H1 (cell line): ENCODE measurements around the gene CEP44. TPM values are rescaled to one million over a fixed set of nuclear protein-coding genes. Genes with fewer than 3 reads are reported as not detected.

Experiments used
- CTCF ChIA-PET: fragments of 300-600 bp; sonication (Branson Sonifier 250); formaldehyde crosslinking; loops from one replicate; lab custom pipeline; 2021; ENCODE audit not compliant: partially characterized antibody; lab: Charles Lee
- POLR2A ChIA-PET: fragments of 300-600 bp; sonication (Branson Sonifier 250); formaldehyde crosslinking; loops from one replicate; lab custom pipeline; 2021; ENCODE audit warnings: inconsistent platforms; ENCODE audit not compliant: partially characterized antibody; lab: Charles Lee
- DNase-seq, 2 experiments: peaks; one replicate each; pipeline versions ENCODE4 v3.0.0 to v3.0.0-alpha.2; 2010 to 2022; ENCODE audit warnings: low spot score in 2 of 2, low read depth in 1 of 2, mixed read lengths in 1 of 2
- FAIRE-seq: peaks from 2 replicates; lab custom pipeline; 2011; peaks lifted over from hg19 to GRCh38; lab: Jason Lieb, UNC
- H2AFZ ChIP-seq: 2 replicates; pipeline ENCODE4 v1.8.1; 2012; ENCODE audit warnings: low read length, inconsistent platforms
- H2AK5ac ChIP-seq: 2 replicates; pipeline ENCODE4 v1.6.1; 2013; ENCODE audit warnings: low read depth, low read length
- H2BK120ac ChIP-seq: replicated peaks from 2 replicates; pipeline ENCODE3; 2013; ENCODE audit warnings: low read depth, low read length, inconsistent platforms
- H2BK12ac ChIP-seq: 2 replicates; pipeline ENCODE4 v1.6.1; 2013; ENCODE audit warnings: low read depth, low read length
- H2BK15ac ChIP-seq: 2 replicates; pipeline ENCODE4 v1.6.1; 2013; ENCODE audit warnings: low read length
- H2BK20ac ChIP-seq: 2 replicates; pipeline ENCODE4 v1.6.1; 2013; ENCODE audit warnings: low read length
- H2BK5ac ChIP-seq: 2 replicates; pipeline ENCODE4 v1.6.1; 2013; ENCODE audit warnings: low read depth, low read length
- H3K14ac ChIP-seq: 2 replicates; pipeline ENCODE4 v1.6.1; 2013; ENCODE audit warnings: inconsistent platforms; ENCODE audit not compliant: insufficient read length
- H3K18ac ChIP-seq: 2 replicates; pipeline ENCODE4 v1.6.1; 2013; ENCODE audit warnings: low read length; ENCODE audit errors: extremely low read depth
- H3K23ac ChIP-seq: 2 replicates; pipeline ENCODE4 v1.6.1; 2013; ENCODE audit warnings: inconsistent platforms; ENCODE audit not compliant: insufficient read length
- H3K23me2 ChIP-seq: 2 replicates; pipeline ENCODE4 v1.6.1; 2013; ENCODE audit warnings: low read depth, low read length
- H3K27ac ChIP-seq: 2 replicates; pipeline ENCODE4 v1.6.1; 2011; ENCODE audit warnings: low read depth, low read length, inconsistent platforms
- H3K27me3 ChIP-seq, 4 experiments: replicated peaks in 1 of 4; 1 replicate in 1 of 4; 2 replicates in 3 of 4; pipeline versions ENCODE4 v1.6.1 to v1.8.1; 2011 to 2013; ENCODE audit warnings: low read length in 3 of 4, mild to moderate bottlenecking in 3 of 4, inconsistent platforms in 2 of 4, mixed read lengths in 2 of 4, moderate library complexity in 1 of 4; ENCODE audit not compliant: control insufficient read depth in 3 of 4, insufficient read depth in 3 of 4; ENCODE audit errors: extremely low read depth in 1 of 4
- H3K36me3 ChIP-seq, 4 experiments: 2 replicates each; pipeline versions ENCODE4 v1.6.1 to v1.8.1; 2011 to 2013; ENCODE audit warnings: mild to moderate bottlenecking in 4 of 4, low read length in 3 of 4, moderate library complexity in 2 of 4, control low read depth in 1 of 4, inconsistent platforms in 1 of 4; ENCODE audit not compliant: insufficient read depth in 4 of 4, control insufficient read depth in 2 of 4
- H3K4ac ChIP-seq: replicated peaks from 2 replicates; pipeline ENCODE3; 2013; ENCODE audit warnings: low read length, low read depth, mixed read lengths, inconsistent platforms; ENCODE audit not compliant: insufficient read length
- H3K4me1 ChIP-seq, 4 experiments: replicated peaks in 1 of 4; 1 replicate in 1 of 4; 2 replicates in 3 of 4; pipeline versions ENCODE4 v1.6.1 to v1.8.1; 2011 to 2013; ENCODE audit warnings: low read length in 3 of 4, inconsistent platforms in 2 of 4, mixed read lengths in 1 of 4; ENCODE audit not compliant: insufficient read depth in 4 of 4, control insufficient read depth in 3 of 4
- H3K4me2 ChIP-seq, 2 experiments: 2 replicates each; pipeline versions ENCODE4 v1.6.1 to v1.8.1; 2011 to 2013; ENCODE audit warnings: low read depth in 2 of 2, low read length in 2 of 2, control low read depth in 1 of 2, inconsistent platforms in 1 of 2, mild to moderate bottlenecking in 1 of 2; ENCODE audit not compliant: insufficient read depth in 1 of 2
- H3K4me3 ChIP-seq, 4 experiments: fragments of 200-600, 300-600 bp in 1 of 4; sonication (generic), shearing (Covaris generic), sonication (Bioruptor Twin) in 1 of 4; 2 replicates each; pipeline versions ENCODE4 v1.5.1 to v1.8.1; 2011 to 2016; ENCODE audit warnings: low read length in 4 of 4, low read depth in 3 of 4, control low read depth in 2 of 4, inconsistent platforms in 2 of 4, mild to moderate bottlenecking in 2 of 4, mixed read lengths in 1 of 4, moderate library complexity in 1 of 4; ENCODE audit not compliant: insufficient read depth in 2 of 4; ENCODE audit errors: extremely low read depth in 1 of 4
- H3K56ac ChIP-seq: replicated peaks from 2 replicates; pipeline ENCODE3; 2013; ENCODE audit warnings: low read depth, mild to moderate bottlenecking, mixed read lengths, low read length, inconsistent platforms; ENCODE audit not compliant: insufficient read length
- H3K79me1 ChIP-seq: 2 replicates; pipeline ENCODE4 v1.6.1; 2013; ENCODE audit warnings: low read depth, low read length, control low read depth
- H3K79me2 ChIP-seq, 2 experiments: 2 replicates each; pipeline versions ENCODE4 v1.6.1 to v1.8.1; 2012 to 2013; ENCODE audit warnings: low read length in 2 of 2, mild to moderate bottlenecking in 2 of 2, inconsistent platforms in 1 of 2; ENCODE audit not compliant: insufficient read depth in 2 of 2, control insufficient read depth in 1 of 2
- H3K9ac ChIP-seq, 4 experiments: replicated peaks in 1 of 4; 1 replicate in 1 of 4; 2 replicates in 3 of 4; pipeline versions ENCODE4 v1.6.1 to v1.8.1; 2011 to 2013; ENCODE audit warnings: low read depth in 3 of 4, low read length in 3 of 4, control low read depth in 2 of 4, mild to moderate bottlenecking in 2 of 4, moderate library complexity in 2 of 4, inconsistent platforms in 1 of 4; ENCODE audit errors: extremely low read depth in 1 of 4
- H3K9me3 ChIP-seq, 2 experiments: 2 replicates each; pipeline versions ENCODE4 v1.6.1 to v1.8.1; 2012 to 2013; ENCODE audit warnings: mild to moderate bottlenecking in 2 of 2, moderate library complexity in 2 of 2, control low read depth in 1 of 2, inconsistent platforms in 1 of 2, low read depth in 1 of 2, low read length in 1 of 2, mixed read lengths in 1 of 2; ENCODE audit not compliant: insufficient read depth in 2 of 2
- H4K20me1 ChIP-seq, 2 experiments: replicated peaks in 1 of 2; 2 replicates each; pipeline versions ENCODE3 to v1.8.1; 2011 to 2013; ENCODE audit warnings: inconsistent platforms in 2 of 2, low read length in 2 of 2, mild to moderate bottlenecking in 1 of 2; ENCODE audit not compliant: insufficient read depth in 2 of 2, control insufficient read depth in 1 of 2
- H4K5ac ChIP-seq: 2 replicates; pipeline ENCODE4 v1.6.1; 2013; ENCODE audit warnings: low read length, low read depth, mixed read lengths, inconsistent platforms; ENCODE audit not compliant: insufficient read length
- H4K8ac ChIP-seq: 2 replicates; pipeline ENCODE4 v1.8.0; 2013; ENCODE audit warnings: mild to moderate bottlenecking, moderate library complexity, low read length, inconsistent platforms; ENCODE audit not compliant: insufficient read depth; ENCODE audit errors: extremely low read depth
- H4K91ac ChIP-seq: replicated peaks from 2 replicates; pipeline ENCODE3; 2013; ENCODE audit warnings: low read length, mixed read lengths, inconsistent platforms; ENCODE audit not compliant: insufficient read length
- GTF2F1 ChIP-seq: IDR thresholded peaks from 2 replicates; pipeline ENCODE4 v1.6.1; 2012; ENCODE audit warnings: low read depth, low read length, improper control_type of control experiment, borderline replicate concordance
- JUN ChIP-seq: IDR thresholded peaks from 2 replicates; pipeline ENCODE4 v1.6.1; 2011; ENCODE audit warnings: low read depth, mild to moderate bottlenecking, improper control_type of control experiment, low read length
- KDM1A ChIP-seq: fragments of 200-600, 300-600 bp; sonication (generic); IDR thresholded peaks from 2 replicates; pipeline ENCODE4 v1.7.1; 2016; ENCODE audit warnings: mild to moderate bottlenecking, low read length, borderline replicate concordance
- RBBP5 ChIP-seq: IDR thresholded peaks from 2 replicates; pipeline ENCODE4 v1.7.1; 2012; ENCODE audit warnings: low read depth, mild to moderate bottlenecking, inconsistent platforms, low read length, moderate library complexity, borderline replicate concordance
- RFX5 ChIP-seq: IDR thresholded peaks from 2 replicates; pipeline ENCODE4 v1.6.1; 2011; ENCODE audit warnings: low read depth, low read length, improper control_type of control experiment, borderline replicate concordance
- SIN3A ChIP-seq, 2 experiments: IDR thresholded peaks in 1 of 2; conservative IDR thresholded peaks in 1 of 2; 2 replicates each; pipeline ENCODE4 v1.6.1; 2011 to 2012; ENCODE audit warnings: low read length in 2 of 2, improper control_type of control experiment in 1 of 2, low read depth in 1 of 2, mild to moderate bottlenecking in 1 of 2
- SIX5 ChIP-seq: IDR thresholded peaks from 2 replicates; pipeline ENCODE4 v1.6.1; 2011; ENCODE audit warnings: mild to moderate bottlenecking, low read depth, low read length
- WGBS, 2 experiments: shearing (Covaris generic) in 1 of 2; methylation state at CpG; one replicate each; pipeline versions ENCODE4 v1.1.6 to v1.1.7; 2013 to 2015; ENCODE audit warnings: low lambda C conversion rate in 2 of 2, mixed read lengths in 2 of 2, inconsistent platforms in 1 of 2, low coverage in 1 of 2, missing lambda C conversion rate in 1 of 2; ENCODE audit not compliant: insufficient replicate concordance in 2 of 2, insufficient coverage in 1 of 2, insufficient read length in 1 of 2; ENCODE audit errors: extremely low coverage in 1 of 2, missing lambda C conversion rate in 1 of 2; 5-methylcytosine and 5-hydroxymethylcytosine counted together
- polyA plus RNA-seq, 7 experiments: library from polyadenylated mRNA; depleted of rRNA in 3 of 7; stranded (reverse) in 5 of 7; unstranded in 2 of 7; fragments of >200 nt in 5 of 7; fragments of 200-250 nt in 2 of 7; gene quantifications; 1 replicate in 5 of 7; 2 replicates in 1 of 7; 4 replicates in 1 of 7; pipeline versions ENCODE4 v1.2.1 to v1.2.3, GENCODE V29; 2011 to 2013; ENCODE audit warnings: missing spikeins in 2 of 7, mixed read lengths in 2 of 7
- total RNA-seq: library from RNA; stranded (reverse); fragmentation: NEBNext Ultra II Directional; extraction: Animal tissue kit (Norgen Biotek cat#: 25700); gene quantifications from 2 replicates; pipeline ENCODE4 v1.2.1, GENCODE V29; 2021

CEP44 gene
- total and polyA plus RNA-seq, 2 of the 8 experiments (the other 6 are each of a cell fraction or from before 2014, with no cell fraction given): 3.4 to 17.1 TPM

- DNase-seq (no peak), FAIRE-seq (no peak)
- no peak overlapping the region for H3K27ac ChIP-seq
- no peak for TF ChIP-seq SIX5
- no peak for TF ChIP-seq KDM1A
- no peak for TF ChIP-seq SIN3A (conservative IDR thresholded peaks at IDR 0.05 in 1 of 2, IDR thresholded peaks at IDR 0.05 in 1 of 2; ENCODE audit: low read depth in 1 of 2, low read length in 2 of 2)
- TF ChIP-seq JUN: no peak
- TF ChIP-seq RBBP5: no peak
- no peak for TF ChIP-seq RFX5
- no peak for TF ChIP-seq GTF2F1
Observed at GRCh38 chr4:174316954-174317353, 33.2 kb downstream of the CEP44 start.

More at GRCh38 chr4:174316954-174317353, 33.2 kb downstream of the CEP44 start:
- H3K9me3 ChIP-seq: no peaks in the 10 kb centered on the region
- H3K14ac ChIP-seq: no peak overlapping the region
- H3K4me1 ChIP-seq: no peaks in the 10 kb centered on the region
- POLR2A ChIA-PET: no interaction called here
- no peak overlapping the region for H2AK5ac ChIP-seq
- CTCF ChIA-PET: no interaction called here
- no peak overlapping the region for H3K9ac ChIP-seq
- 50% methylated on average over 2 of the region's 2 CpGs; no CpG with 5 or more reads in 1 of the 2 experiments for WGBS, 2 experiments
- no peak overlapping the region for H2BK120ac ChIP-seq
- peaks cover 0 to 13% (median 0%) of the 10 kb centered on the region in 4 experiments; a peak in 2 of 8 replicates for H3K36me3 ChIP-seq
- H3K23me2 ChIP-seq: no peaks in the 10 kb centered on the region
- no peak overlapping the region for H4K8ac ChIP-seq
- no peak overlapping the region for H3K56ac ChIP-seq
- no peak overlapping the region for H3K18ac ChIP-seq
- H2BK12ac ChIP-seq: no peak overlapping the region
- H3K23ac ChIP-seq: no peak overlapping the region
- H4K91ac ChIP-seq: no peak overlapping the region
- no peak overlapping the region for H2BK5ac ChIP-seq
- H4K20me1 ChIP-seq: no peaks in the 10 kb centered on the region
- H3K27me3 ChIP-seq: no peaks in the 10 kb centered on the region
- H3K4me3 ChIP-seq: no peak overlapping the region
- H3K79me1 ChIP-seq: no peaks in the 10 kb centered on the region
- no peak overlapping the region for H2BK20ac ChIP-seq
- no peak overlapping the region for H3K4me2 ChIP-seq
- no peak overlapping the region for H2AFZ ChIP-seq
- no peak overlapping the region for H2BK15ac ChIP-seq
- H3K4ac ChIP-seq: no peak overlapping the region
- no peak overlapping the region for H4K5ac ChIP-seq
- H3K79me2 ChIP-seq: no peaks in the 10 kb centered on the region
